LNCAP (cell line): Measurements from ENCODE around the gene RNASE4.

Experiments used
- TF ChIP-seq, protein P1 (sequence below): fragments of 450-650 bp; IDR thresholded peaks from 2 replicates; pipeline ENCODE4 v1.5.1; 2017; ENCODE audit warnings: mild to moderate bottlenecking

The RNASE4 gene

DNA sequence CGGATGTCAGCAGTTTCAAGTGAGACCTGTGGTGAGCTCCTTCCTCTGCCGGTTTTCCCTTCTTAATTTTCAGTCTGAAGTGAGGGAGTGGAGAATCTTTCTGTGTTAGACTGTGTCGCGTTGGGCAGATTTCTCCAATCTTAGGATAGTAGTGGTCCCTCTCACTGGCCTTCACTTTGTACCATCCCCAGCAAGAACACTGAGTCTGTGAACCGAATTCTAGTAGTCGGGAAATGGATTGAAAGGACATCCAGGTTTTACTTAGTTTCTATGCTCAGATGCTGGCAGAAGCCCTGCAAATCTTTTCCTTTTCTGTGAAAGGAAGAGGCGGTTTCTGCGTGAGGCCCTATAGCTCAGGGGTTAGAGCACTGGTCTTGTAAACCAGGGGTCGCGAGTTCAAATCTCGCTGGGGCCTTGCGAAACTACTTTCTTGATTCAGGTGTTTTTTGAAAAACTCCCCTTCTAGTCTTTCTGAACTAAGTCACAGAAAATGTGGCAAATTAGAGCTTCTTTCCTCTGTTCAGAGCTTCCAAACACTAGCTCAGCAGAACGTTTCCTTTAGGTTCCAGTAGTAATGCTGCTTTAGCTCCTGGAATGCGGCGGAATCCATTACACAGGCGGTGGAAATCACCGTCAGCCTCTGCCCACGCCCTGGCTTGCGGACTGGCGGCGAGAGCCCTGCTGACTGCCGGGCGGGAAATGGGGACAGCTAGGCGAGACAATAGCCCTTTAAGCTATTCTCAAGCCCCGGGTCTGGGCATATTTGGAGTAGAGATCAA is 2.8 kb upstream of the RNASE4 start:
- TF ChIP-seq, protein P1, sequence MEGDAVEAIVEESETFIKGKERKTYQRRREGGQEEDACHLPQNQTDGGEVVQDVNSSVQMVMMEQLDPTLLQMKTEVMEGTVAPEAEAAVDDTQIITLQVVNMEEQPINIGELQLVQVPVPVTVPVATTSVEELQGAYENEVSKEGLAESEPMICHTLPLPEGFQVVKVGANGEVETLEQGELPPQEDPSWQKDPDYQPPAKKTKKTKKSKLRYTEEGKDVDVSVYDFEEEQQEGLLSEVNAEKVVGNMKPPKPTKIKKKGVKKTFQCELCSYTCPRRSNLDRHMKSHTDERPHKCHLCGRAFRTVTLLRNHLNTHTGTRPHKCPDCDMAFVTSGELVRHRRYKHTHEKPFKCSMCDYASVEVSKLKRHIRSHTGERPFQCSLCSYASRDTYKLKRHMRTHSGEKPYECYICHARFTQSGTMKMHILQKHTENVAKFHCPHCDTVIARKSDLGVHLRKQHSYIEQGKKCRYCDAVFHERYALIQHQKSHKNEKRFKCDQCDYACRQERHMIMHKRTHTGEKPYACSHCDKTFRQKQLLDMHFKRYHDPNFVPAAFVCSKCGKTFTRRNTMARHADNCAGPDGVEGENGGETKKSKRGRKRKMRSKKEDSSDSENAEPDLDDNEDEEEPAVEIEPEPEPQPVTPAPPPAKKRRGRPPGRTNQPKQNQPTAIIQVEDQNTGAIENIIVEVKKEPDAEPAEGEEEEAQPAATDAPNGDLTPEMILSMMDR: no peak

DNA sequence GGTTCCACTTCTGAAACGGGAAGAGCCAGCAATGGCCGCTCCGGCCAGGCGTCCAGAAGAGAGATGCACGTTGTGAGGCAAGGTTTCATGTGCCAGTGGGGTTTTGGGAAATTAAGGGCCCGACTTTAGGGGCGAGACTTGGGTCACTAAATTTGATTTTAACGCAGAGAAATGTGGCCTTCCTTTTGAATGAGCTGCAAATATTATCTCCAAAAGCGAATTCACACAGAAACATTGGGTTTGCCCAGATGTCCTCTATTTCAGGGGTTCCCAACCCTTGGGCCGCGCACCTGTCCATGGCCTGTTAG is 2.3 kb upstream of the RNASE4 start:
- TF ChIP-seq, protein P1: no peak

DNA sequence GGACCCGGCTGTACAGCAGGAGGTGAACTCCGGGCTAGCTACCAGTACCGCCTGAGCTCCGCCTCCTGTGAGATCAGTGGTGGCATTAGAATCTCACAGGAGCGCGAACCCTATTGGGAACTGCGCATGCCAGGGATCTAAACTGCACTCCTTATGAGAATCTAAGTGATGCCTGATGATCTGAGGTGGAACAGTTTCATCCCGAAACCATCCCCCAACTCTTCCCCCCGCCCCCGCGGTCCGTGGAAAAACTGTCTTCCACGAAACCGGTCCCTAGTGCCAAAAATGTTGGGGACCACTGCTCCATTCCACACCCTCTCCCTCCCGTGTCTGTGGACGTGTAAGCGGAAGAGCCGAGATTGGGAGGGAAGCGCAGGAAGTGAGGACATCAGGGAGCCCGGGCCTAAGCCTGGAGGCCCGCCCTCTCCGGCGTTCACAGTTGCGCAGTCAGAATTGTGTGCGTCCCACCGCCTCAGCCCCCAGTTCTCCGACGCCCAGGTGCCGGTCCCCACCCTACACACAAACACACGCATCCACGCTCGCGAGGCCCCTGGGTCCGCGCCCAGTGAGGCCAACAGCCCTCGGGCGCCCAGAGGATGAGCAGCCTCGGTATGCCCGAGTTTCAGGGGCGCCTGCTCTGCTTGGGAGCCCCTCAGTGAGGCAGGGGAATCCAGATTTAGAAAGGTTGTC is 1.8 kb upstream of the RNASE4 start:
- TF ChIP-seq, protein P1: no peak

DNA sequence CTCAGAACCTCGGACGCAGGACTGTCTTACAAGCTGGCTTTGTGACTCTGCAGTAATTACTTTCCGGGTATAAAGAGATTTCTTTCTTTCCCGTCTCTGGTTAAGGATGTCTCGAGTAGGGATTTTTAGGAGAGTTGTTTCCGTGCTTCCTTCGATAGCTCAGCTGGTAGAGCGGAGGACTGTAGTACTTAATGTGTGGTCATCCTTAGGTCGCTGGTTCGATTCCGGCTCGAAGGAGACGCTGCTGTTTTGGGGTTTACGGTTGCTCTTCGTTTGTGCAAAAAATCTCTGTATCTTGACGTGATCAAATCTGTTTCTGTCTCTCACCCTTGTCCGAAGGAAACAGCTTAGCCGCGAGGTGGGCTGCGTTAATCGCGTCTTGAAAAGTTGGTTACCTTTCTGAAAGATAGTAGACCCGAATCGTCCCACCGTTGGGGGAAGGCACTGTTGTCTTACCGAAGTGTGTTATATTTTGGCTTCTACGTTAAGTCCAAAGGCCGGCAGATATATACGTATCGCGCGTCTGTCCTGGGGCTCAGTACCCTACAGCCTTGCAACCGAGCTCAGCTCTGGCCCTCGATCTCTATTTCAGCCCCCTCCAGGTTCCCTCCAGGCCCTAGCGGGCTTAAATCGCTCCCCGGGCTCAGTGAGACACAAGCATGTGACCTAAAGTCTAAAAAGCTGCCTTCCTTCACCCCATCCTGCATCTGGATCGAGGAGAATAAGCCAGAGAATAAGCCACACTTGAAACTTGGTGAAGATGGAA is 1.1 kb upstream of the RNASE4 start:
- TF ChIP-seq, protein P1: no peak

DNA sequence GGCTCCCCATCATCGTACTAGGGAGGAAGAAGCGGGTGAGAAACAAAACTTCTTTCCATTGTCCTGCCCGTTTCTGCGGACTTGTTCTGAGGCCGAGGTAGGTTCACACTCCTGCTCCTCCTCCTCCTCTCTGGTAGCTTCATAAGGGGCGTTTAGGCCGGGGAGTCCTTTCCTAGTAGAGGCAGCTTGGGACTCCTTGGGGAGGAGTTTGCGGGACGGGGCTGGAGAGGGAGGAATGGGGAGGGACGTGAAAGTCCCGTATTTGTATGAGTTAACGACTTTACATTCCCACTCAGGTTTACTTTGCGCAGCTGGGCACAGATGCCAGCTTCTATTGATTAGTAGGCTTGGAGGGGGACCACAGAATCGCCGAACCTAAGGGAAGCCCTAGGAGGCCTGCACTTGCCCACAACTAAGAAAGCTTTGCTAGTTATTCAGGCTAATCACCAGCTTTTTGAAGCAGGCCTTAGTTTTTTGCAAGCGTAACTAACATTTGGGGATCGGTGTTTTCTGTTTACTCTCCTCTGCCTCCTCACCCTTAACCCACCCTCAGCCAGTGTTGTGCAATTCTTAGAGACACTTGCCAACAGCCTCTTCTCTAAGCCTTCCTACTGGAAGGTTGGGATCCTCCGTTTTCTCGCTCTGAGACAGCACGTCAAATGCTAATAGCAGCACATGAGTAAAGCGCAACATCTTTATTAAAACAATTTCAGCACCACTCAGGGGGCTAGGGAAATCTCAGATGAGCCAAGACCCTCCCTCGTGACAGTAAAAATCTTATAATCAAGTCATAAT is 499 bp downstream of the RNASE4 start:
- TF ChIP-seq, protein P1: no peak

DNA sequence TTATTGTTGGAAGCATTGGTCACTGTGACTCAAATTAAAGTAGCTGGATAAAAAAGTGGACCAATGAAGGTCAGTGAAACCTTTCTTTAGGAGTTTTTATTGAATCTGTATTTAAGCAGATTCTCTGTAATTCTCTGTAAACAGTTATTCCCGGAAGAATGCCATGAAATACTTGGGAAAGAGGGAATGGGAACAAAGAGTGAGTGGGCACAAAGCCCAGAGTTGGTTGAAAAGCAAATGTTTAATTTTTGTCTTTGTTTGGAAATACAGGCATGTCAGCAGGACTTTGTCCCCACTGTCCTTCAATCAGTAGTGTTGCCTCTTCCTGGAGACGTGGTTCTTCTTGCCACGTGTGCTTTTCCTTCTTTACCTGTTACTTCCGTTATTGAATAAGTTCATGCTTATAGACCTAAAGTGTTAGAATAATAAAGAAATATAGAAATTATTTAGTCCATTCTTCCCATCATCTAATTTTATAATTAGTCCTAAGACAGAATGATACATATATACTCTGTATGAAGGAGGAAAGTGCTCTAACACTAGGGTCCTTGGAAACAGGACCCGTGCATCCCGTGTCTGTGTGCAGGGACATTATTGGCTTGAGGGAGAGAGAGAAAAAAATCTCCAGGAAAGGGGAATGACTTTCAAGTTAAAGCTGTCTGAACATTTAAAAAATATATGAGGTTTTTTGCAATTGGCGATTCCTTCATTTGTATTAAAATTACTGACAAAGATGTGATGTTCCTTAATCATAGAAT is 2.2 kb downstream of the RNASE4 start:
- TF ChIP-seq, protein P1: no peak
